ENCODE measurements around the gene CLDN24. TPM values are rescaled to one million over a fixed set of nuclear protein-coding genes. Genes with fewer than 3 reads are reported as not detected.

CLDN24 gene
- total RNA-seq, 1 experiment from 2014 or later: not detected

GRCh38 chr4:183286590-183287308, 35.5 kb downstream of the CLDN24 start:
- Histone ChIP-seq H2BK15ac (ENCODE audit: low read depth, low read length) (no peak overlapping the region), H4K5ac (ENCODE audit: insufficient read length, low read depth, low read length) (no peak overlapping the region), H3K27me3 (ENCODE audit: insufficient read depth, low read length) (no peaks in the 10 kb centered on the region), H3K4me1 (ENCODE audit: insufficient read depth, low read length) (no peaks in the 10 kb centered on the region), H3K23ac (ENCODE audit: insufficient read length, low read depth, low read length) (no peak overlapping the region), H3K23me2 (ENCODE audit: insufficient read length, low read depth, low read length, poor library complexity, severe bottlenecking) (no peaks in the 10 kb centered on the region), H3K4me2 (ENCODE audit: insufficient read depth, insufficient read length, low read length) (no peak overlapping the region), H3K9ac (ENCODE audit: extremely low read depth, insufficient read length, low read length) (no peak overlapping the region), H3K4ac (ENCODE audit: low read depth, low read length) (no peak overlapping the region), H2AFZ (ENCODE audit: low read length) (no peak overlapping the region), H2BK5ac (ENCODE audit: insufficient read length, low read length) (no peak overlapping the region), H3K79me1 (ENCODE audit: insufficient read depth, low read depth, low read length, poor library complexity, severe bottlenecking) (no peaks in the 10 kb centered on the region), H3K18ac (ENCODE audit: insufficient read length, low read depth, low read length) (no peak overlapping the region), H3K79me2 (ENCODE audit: insufficient read depth, low read length) (no peaks in the 10 kb centered on the region), H4K91ac (ENCODE audit: insufficient read length, low read depth, low read length) (no peak overlapping the region), H4K20me1 (ENCODE audit: control insufficient read depth, insufficient read depth, insufficient read length) (no peaks in the 10 kb centered on the region), H3K9me3 (ENCODE audit: control insufficient read depth, low read depth, low read length) (no peaks in the 10 kb centered on the region), H3K14ac (ENCODE audit: insufficient read depth, low read length) (no peak overlapping the region), H2BK120ac (ENCODE audit: low read depth, low read length, poor library complexity, severe bottlenecking) (no peak overlapping the region), H3K27ac (ENCODE audit: insufficient read length, low read depth, low read length) (no peak overlapping the region), H3K56ac (ENCODE audit: insufficient read length, low read depth, low read length) (no peak overlapping the region), H2AK5ac (ENCODE audit: insufficient read length, low read length) (no peak overlapping the region), H4K8ac (replicated peaks; ENCODE audit: insufficient read length, low read depth, low read length) (no peak overlapping the region), H3T11ph (ENCODE audit: low read length) (no peak overlapping the region), H2BK20ac (ENCODE audit: low read depth, low read length, poor library complexity, severe bottlenecking) (no peak overlapping the region), H2BK12ac (ENCODE audit: insufficient read length, low read depth, low read length) (no peak overlapping the region)
- Mint-ChIP-seq H3K4me3 (no peak overlapping the region), H3K9me3 (no peaks in the 10 kb centered on the region), H3K27me3 (ENCODE audit: low read depth) (no peaks in the 10 kb centered on the region; the same call in 1 of the 2 replicates), H3K36me3 (ENCODE audit: insufficient read depth in 1 of 3, low read depth in 3 of 3) (peaks cover 59 to 85% (median 83%) of the 10 kb centered on the region in 3 experiments), H3K4me1 (peaks cover 3 to 5% of the 10 kb centered on the region in 2 experiments; a peak in 3 of 4 replicates), H3K27ac (peak overlapping the region in 1 of 3 experiments; percentile 78; a peak in 1 of 7 replicates)
- no peak for TF ChIP-seq CTCF (conservative IDR thresholded peaks at IDR 0.05)
- no CpG with 5 or more reads among the region's 11 CpGs for WGBS (ENCODE audit: extremely low coverage, insufficient read length, low lambda C conversion rate)
- DNase-seq: no peak
